CD4-positive, alpha-beta T cell treated with Interleukin-2 at 100 ng/mL for 4 hours (primary cell): ENCODE data around the gene FAAH.

Experiments
- DNase-seq: peaks from one replicate; pipeline ENCODE4 v3.0.0-alpha.2; 2020; ENCODE audit warnings: low spot score

The FAAH gene

GRCh38 chr1:46401154-46401913 is 7.2 kb downstream of the FAAH start:
- no peak for DNase-seq

DNA sequence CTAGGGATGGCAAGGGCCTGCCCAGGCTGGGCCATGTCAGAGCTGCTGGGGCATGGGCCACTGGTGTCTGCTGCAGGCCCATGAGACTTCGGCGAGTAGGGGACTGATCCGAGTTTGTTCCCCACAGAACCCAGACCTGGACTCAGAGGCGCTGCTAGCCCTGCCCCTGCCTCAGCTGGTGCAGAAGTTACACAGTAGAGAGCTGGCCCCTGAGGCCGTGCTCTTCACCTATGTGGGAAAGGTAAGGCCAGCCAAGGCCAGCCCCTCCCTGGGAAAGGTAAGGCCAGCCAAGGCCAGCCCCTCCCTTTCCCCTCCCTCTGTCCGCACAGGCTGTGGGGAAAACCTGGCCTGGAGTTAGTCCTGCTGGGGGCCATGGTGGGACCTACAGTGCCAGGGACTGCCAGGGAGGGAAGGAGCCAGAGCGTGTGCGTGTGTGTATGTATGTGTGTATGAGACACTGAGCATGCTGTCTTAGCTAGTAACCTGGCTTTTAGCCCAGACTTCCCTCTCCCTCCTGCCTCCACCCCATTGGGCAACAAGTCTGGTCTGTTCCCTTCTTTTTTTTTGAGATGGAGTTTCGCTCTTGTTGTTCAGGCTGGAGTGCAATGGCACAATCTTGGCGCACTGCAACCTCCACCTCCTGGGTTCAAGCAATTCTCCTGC is 8.0 kb downstream of the FAAH start:
- DNase-seq, result no peak

DNA sequence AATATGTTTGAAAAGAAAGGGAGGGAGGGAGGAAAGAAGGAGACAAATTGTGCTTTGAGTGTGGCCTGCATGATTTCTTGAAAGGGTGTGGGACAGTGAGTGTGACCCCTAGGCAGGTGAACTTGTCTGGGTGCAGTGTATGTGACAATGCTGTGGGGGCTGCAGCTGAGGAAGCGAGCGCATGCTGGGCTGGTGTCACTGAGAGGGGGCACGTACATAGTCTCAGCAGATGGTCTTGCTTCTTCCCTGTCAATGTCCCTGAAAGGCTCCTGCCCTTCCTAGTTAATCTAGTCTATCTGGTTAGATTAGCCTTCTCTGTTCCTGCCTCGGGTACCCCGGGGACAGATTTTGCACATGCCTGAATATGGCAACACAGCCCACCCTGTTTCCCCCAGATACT is 9.8 kb downstream of the FAAH start:
- DNase-seq, result no peak

DNA sequence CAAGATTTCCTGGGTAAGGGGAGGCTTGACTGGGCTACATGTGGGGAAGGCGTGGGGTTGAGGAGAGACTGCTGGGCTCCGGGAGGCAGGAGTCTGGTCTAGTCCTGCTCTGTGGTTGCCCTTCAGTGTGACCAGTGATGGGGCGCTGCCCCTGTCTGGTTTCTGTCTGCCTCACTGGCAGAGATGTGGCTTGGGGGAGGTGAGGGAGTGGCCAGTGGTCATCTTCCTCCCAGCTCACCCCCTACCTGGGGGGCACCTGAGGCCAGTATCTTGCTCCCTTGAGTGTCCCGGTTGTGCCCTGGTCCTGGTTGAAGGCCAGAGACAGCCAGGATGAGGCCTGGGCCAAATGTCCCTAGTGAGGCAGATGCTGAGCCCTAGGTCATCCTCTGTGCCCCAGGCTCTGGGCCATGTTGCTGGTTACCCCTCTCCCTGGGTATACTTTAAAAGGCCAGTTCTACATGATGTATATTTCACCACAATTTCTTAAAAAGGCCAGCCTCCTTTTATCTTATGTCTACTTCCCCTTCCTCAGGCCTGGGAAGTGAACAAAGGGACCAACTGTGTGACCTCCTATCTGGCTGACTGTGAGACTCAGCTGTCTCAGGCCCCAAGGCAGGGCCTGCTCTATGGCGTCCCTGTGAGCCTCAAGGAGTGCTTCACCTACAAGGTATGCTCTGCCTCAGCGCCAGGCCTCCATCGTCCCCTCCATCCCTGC is 10.5 kb downstream of the FAAH start:
- DNase-seq, result no peak

GRCh38 chr1:46405197-46405555 is 11.1 kb downstream of the FAAH start:
- no peak for DNase-seq

GRCh38 chr1:46405724-46406123 is 11.6 kb downstream of the FAAH start:
- DNase-seq, result no peak

DNA sequence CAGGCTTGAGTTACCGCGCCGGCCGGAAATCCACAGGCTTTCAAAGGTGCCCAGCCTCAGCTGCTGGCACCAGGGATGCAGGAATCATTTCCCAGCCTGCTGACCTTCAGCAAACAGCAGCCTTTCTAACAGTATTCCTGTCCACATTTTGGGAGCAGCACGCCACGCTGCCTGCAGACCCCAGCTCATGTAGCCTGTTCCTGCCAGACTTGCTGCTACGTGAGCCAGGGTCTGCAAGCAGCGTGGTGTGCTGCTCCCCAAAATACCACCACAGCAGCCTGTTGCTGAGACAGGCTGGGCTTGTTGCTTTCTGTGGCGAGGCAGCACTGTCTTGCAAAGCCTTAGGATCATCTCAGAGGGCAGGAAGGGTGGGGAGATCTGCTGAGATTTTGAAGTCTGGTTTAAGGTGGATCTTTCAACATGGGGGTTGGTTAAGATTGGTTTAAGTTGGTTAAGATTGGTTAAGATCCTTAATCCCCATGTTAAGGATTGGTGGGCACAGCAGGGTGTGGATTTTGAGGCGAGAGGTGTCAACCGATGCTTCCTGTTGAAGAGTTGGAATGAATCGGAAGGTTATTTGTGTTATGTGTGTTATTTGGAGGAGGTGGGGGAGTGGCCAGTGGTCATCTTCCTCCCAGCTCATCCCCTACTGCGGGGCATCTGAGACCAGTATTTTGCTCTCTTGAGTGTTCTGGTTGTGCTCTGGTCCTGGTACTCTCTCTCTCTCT is 12.9 kb downstream of the FAAH start:
- DNase-seq, result no peak

DNA sequence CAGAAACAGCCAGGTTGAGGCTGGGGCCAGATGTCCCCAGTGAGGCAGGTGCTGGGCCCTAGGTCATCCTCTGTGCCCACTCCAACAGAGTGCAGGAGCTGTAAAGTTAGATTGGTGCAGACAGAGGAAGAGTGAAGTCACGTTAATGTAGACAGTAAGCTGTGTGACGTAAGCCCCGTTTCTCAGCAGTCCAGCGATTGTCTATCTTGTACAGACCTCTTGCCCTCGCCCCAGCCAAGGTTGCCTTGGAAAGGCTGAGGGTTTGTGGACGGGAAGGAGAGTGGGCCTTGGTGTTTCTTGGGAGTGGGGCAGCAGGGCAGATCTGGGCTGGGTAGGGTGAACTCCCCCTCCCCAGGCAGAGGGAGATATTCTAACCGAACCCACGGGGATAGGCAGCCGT is 13.5 kb downstream of the FAAH start:
- DNase-seq, result no peak

DNA sequence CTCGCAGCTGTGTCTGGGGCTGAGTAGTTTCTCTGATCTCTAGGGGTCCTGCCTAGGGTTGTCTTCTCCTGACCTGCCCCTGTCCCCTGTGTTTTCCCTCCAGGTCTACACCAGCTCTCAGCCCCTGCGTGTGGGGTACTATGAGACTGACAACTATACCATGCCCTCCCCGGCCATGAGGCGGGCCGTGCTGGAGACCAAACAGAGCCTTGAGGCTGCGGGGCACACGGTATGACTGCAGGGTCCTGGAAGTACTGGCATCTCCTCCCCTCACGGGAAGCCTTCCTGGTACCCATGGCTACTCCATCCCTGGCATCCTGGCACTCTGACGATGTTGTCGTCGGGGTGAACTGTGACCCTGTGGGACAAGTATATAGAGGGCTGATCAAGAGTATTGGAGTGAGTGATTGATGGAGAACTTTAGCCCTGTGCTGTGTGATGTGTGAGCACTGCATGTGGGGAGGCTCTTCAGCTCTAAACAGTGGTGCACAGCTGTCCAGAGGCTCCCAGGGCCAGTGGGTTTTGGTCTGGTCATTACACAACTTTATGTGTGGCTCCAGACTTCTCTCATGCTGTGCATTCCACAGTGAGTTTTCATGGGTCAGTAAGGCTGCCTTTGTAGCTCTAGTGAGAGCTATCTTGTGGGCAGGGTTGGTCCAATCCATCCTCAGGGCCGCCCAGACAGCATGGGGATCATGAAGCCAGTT is 14.4 kb downstream of the FAAH start:
- DNase-seq, result no peak

- DNase-seq, result no peak
Observed at GRCh38 chr1:46409063-46409372, 14.9 kb downstream of the FAAH start.

DNA sequence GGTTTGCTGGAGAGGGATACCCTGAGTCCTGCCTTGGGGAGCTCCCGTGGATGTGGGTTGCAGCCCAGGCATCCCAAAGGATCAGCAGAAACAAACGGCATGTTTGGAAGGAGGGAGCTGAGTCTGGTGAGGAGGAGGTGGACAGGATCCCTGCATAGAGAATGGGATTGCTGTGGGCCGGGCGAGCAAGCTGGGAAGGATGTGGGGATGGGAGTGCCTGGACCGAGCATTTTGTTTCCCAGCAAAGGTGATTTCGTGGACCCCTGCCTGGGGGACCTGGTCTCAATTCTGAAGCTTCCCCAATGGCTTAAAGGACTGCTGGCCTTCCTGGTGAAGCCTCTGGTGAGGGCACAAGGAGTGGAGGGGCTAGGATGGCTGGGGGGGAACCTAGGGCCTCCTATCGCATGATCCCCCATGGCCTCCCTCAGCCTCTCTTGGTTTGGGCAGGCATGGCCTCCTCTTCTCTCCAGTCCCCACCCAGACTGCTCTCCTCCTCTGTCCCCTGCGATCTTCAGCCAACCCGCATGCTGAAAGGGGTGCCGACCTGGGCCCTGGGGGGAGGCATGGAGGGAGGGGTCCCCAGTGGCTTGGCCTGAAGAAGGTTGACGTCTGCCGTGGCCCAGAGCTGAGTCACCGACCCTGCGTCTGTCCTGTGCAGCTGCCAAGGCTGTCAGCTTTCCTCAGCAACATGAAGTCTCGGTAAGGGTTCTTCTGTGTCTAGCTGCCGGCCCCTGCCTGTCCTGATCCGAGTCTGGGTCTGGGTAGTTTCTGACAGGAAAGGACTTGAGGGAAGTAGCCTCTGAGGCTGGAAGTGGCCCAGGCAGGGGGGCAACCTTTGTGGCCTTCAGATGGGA is 16.3 kb downstream of the FAAH start:
- no peak for DNase-seq

DNA sequence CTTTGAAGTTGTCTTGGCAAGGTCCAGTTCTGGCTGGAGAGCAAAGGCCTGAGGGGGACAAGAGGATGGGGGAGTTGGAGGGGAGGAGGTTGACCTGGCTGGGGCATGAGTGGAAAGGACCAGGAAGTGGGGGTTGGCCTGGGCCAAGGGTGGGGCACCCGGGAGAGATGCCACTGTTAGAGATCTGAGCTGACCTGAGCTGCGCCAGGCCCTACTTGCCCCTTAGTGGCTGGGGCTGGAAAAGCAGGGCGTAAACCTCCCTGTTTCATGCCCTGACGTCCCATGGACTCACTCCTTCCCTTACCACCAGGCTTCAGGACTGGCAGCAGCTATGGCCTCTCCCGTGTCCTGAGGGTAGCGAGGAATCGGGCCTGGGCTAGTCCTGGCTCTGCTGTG is 16.9 kb downstream of the FAAH start:
- DNase-seq, result no peak

DNA sequence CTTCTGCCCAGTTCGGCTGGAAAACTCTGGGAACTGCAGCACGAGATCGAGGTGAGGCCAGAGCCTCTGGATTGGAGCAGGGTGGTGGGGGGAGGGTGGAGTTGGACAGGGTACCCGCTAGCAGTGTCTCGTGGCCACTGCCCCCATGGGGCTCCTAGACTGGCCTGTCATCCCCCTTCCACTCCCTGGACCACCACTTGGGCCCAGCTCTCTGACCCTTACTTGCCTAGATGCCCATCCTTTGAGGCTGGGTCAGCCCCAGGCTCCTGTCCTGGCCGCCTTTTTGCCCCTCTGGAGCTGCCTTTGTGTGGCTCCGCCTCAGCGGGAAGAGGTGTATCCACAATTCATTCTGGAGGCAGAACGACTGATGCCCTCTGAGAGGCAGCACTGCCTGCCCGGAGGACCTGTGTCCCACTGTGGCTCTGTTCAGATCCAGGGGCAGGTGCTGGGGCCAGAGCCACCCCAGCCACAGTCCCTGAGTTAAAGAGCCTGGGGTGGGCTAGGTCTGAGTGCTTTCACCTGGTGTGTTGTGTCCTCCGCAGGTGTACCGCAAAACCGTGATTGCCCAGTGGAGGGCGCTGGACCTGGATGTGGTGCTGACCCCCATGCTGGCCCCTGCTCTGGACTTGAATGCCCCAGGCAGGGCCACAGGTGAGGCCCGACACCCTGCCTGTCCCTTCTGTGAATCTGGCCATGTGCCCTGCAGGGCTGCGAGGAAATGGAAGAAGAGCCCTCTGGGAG is 17.7 kb downstream of the FAAH start:
- no peak for DNase-seq

GRCh38 chr1:46412893-46413595 is 18.9 kb downstream of the FAAH start:
- no peak for DNase-seq

GRCh38 chr1:46413596-46413985 is 19.5 kb downstream of the FAAH start:
- peak; percentile 38 for DNase-seq

GRCh38 chr1:46415514-46415913 is 21.4 kb downstream of the FAAH start:
- no peak for DNase-seq

DNA sequence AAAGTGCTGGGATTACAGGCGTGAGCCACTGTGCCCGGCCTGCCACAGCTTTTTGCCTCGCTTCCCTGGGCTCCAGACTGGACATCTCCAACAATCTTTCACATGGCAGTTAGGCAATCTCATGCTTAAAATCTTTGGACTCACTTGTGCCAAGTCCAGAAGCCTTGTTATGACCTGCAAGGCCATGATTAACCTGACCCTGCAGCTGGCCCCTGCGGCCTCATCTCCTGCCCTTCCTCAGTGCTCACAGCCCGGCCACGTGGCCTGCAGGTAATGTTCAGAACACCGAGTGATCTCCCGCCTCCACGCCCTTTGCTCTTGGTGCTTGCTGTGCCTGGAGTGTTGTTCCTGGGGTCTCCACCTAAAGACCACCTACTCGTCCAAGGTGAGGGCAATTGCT is 24.9 kb downstream of the FAAH start:
- no peak for DNase-seq

DNA sequence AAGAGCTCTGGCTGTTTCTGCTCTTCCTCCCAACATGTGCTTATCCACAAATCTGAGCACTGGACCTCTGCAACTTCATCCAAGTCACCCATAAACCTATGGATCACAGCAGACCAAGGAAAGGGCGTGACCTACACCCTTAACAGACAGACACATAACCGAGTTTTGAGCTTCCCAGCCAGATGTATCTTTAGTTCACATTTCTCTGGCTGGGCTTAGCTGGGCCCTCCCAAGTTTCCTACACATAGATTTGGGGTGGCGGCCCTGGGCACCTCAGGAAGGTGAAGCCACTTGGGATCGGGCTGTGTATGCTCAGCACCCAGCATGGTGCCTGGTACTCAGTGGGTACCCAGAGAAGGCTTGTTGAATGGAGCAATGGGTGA is 26.4 kb downstream of the FAAH start:
- DNase-seq, result no peak

DNA sequence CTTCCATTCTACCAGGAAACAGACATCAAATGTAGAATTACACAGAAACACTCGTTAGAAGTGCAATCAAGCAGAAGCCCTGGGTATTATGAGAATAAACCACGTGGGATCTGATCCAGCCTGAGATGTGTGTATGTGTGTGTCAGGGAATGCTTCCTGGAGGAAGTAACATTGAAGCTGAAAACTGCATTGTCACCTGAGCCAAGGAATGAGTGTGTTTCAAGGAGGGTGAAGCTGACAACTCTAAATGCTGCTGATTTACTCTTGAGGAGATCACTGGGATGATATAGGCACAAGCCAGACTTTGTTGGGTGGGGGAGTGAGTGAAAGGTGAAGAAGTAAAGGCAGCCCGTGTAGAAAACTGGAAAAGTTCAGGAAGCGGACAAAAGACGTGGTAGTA is 27.6 kb downstream of the FAAH start:
- DNase-seq, result no peak
